Neural cell (in vitro differentiated cells): ENCODE measurements around the gene PTPDC1. TPM values are rescaled to one million over a fixed set of nuclear protein-coding genes. Genes with fewer than 3 reads are reported as not detected.

Experiments
- H2AFZ ChIP-seq: fragments of 200-600, 300-800 bp; sonication (generic), shearing (Covaris generic); 2 replicates; pipeline ENCODE4 v1.6.0; 2014; ENCODE audit warnings: low read depth, mild to moderate bottlenecking, antibody characterized with exemption, low read length, moderate library complexity
- H3F3A ChIP-seq: fragments of 200-600 bp; shearing (Covaris generic); 2 replicates; pipeline ENCODE4 v1.6.1; 2016; ENCODE audit warnings: mild to moderate bottlenecking, moderate library complexity, mixed read lengths, antibody characterized with exemption, low read length; ENCODE audit not compliant: insufficient read depth, poor library complexity, severe bottlenecking
- H3K27ac ChIP-seq: fragments of 200-600, 300-800 bp; sonication (generic), shearing (Covaris generic); 2 replicates; pipeline ENCODE4 v1.5.1; 2014; ENCODE audit warnings: mild to moderate bottlenecking, low read length, moderate library complexity
- H3K27me3 ChIP-seq: fragments of 300-800, 200-600 bp; sonication (generic), shearing (Covaris generic); 2 replicates; pipeline ENCODE4 v1.6.0; 2014; ENCODE audit warnings: mild to moderate bottlenecking, low read depth, low read length, moderate library complexity; ENCODE audit not compliant: insufficient read depth
- H3K36me3 ChIP-seq: fragments of 300-800, 200-600 bp; sonication (generic), shearing (Covaris generic); 2 replicates; pipeline ENCODE4 v1.5.1; 2014; ENCODE audit warnings: mild to moderate bottlenecking, antibody characterized with exemption, low read length, moderate library complexity; ENCODE audit not compliant: insufficient read depth
- H3K4me2 ChIP-seq: fragments of 300-800, 200-600 bp; sonication (generic), shearing (Covaris generic); 2 replicates; pipeline ENCODE4 v1.6.0; 2014; ENCODE audit warnings: mild to moderate bottlenecking, low read length
- H3K4me3 ChIP-seq: fragments of 300-800, 200-600 bp; sonication (generic), shearing (Covaris generic); 2 replicates; pipeline ENCODE4 v1.5.1; 2014; ENCODE audit warnings: mild to moderate bottlenecking, low read length, moderate library complexity
- H3K79me2 ChIP-seq: fragments of 200-600 bp; shearing (Covaris generic); replicated peaks from 2 replicates; pipeline ENCODE4 v1.6.0; 2014; ENCODE audit warnings: mild to moderate bottlenecking, low read length, moderate library complexity; ENCODE audit not compliant: insufficient read depth
- H3K9ac ChIP-seq: fragments of 300-800, 200-600 bp; sonication (generic), shearing (Covaris generic); 2 replicates; pipeline ENCODE4 v1.6.1; 2016; ENCODE audit warnings: mild to moderate bottlenecking, low read length, mixed read lengths
- H3K9me2 ChIP-seq: fragments of 200-600 bp; shearing (Covaris generic); 2 replicates; pipeline ENCODE4 v1.6.1; 2016; ENCODE audit warnings: mild to moderate bottlenecking, low read length, mixed read lengths; ENCODE audit not compliant: insufficient read depth
- H3K9me3 ChIP-seq: fragments of 200-600, 300-800 bp; sonication (generic), shearing (Covaris generic); 2 replicates; pipeline ENCODE4 v1.6.1; 2016; ENCODE audit warnings: mild to moderate bottlenecking, mixed run types, low read length, moderate library complexity, mixed read lengths
- H4K20me1 ChIP-seq: fragments of 200-600 bp; shearing (Covaris generic); 2 replicates; pipeline ENCODE4 v1.6.1; 2016; ENCODE audit warnings: mild to moderate bottlenecking, mixed run types; ENCODE audit not compliant: insufficient read depth
- EP300 ChIP-seq: fragments of 450-650 bp; conservative IDR thresholded peaks from 2 replicates; pipeline ENCODE4 v1.6.1; 2014; ENCODE audit warnings: antibody characterized with exemption, mild to moderate bottlenecking, moderate library complexity; ENCODE audit not compliant: poor library complexity, severe bottlenecking
- EZH2 ChIP-seq: fragments of 200-600, 300-800 bp; shearing (Covaris generic), sonication (generic); IDR thresholded peaks from 2 replicates; pipeline ENCODE4 v1.6.1; 2014; ENCODE audit warnings: antibody characterized with exemption, low read length, borderline replicate concordance, mild to moderate bottlenecking; ENCODE audit not compliant: insufficient read depth, poor library complexity, severe bottlenecking
- MXI1 ChIP-seq: fragments of 450-650 bp; conservative IDR thresholded peaks from 2 replicates; pipeline ENCODE4 v1.6.1; 2014; ENCODE audit warnings: antibody characterized with exemption, mild to moderate bottlenecking; ENCODE audit not compliant: poor library complexity, severe bottlenecking
- POLR2AphosphoS5 ChIP-seq: IDR thresholded peaks from 2 replicates; pipeline ENCODE4 v1.6.1; 2012
- RAD21 ChIP-seq: fragments of 450-650 bp; conservative IDR thresholded peaks from 2 replicates; pipeline ENCODE4 v1.6.1; 2014; ENCODE audit warnings: antibody characterized with exemption, mild to moderate bottlenecking, moderate library complexity
- SMC3 ChIP-seq: fragments of 450-650 bp; conservative IDR thresholded peaks from 2 replicates; pipeline ENCODE4 v1.6.1; 2014; ENCODE audit warnings: antibody characterized with exemption, mild to moderate bottlenecking, moderate library complexity; ENCODE audit not compliant: poor library complexity
- TAF1 ChIP-seq: IDR thresholded peaks from 2 replicates; pipeline ENCODE4 v1.6.1; 2012; ENCODE audit warnings: low read depth
- polyA plus RNA-seq: library from polyadenylated mRNA; depleted of rRNA; stranded (reverse); fragments of >200 nt; gene quantifications from 2 replicates; pipeline ENCODE4 v1.2.3, GENCODE V29; 2014
- TF ChIP-seq, protein P1 (sequence below): IDR thresholded peaks from 2 replicates; pipeline ENCODE4 v1.6.1; 2012; ENCODE audit warnings: borderline replicate concordance
- TF ChIP-seq, protein P2 (sequence below): fragments of 450-650 bp; IDR thresholded peaks from 2 replicates; pipeline ENCODE4 v1.5.1; 2014; ENCODE audit warnings: antibody characterized with exemption, mild to moderate bottlenecking, moderate library complexity; ENCODE audit not compliant: poor library complexity, severe bottlenecking

The PTPDC1 gene
- polyA plus RNA-seq, 1 donor from 2014 or later, result 23.7 TPM

- Histone ChIP-seq H3K27ac (no peak overlapping the region), H3K4me2 (no peak overlapping the region), H3F3A (no peaks in the 10 kb centered on the region), H3K4me3 (no peak overlapping the region), H3K79me2 (no peaks in the 10 kb centered on the region), H3K9ac (no peak overlapping the region), H4K20me1 (no peaks in the 10 kb centered on the region), H2AFZ (no peak overlapping the region), H3K36me3 (peaks cover 8% of the 10 kb centered on the region), H3K27me3 (no peaks in the 10 kb centered on the region), H3K9me2 (no peaks in the 10 kb centered on the region), H3K9me3 (no peaks in the 10 kb centered on the region)
- TF ChIP-seq MXI1 (no peak), POLR2AphosphoS5 (no peak), TAF1 (no peak), RAD21 (no peak), EZH2 (no peak), EP300 (no peak), SMC3 (no peak)
- TF ChIP-seq, protein P1, sequence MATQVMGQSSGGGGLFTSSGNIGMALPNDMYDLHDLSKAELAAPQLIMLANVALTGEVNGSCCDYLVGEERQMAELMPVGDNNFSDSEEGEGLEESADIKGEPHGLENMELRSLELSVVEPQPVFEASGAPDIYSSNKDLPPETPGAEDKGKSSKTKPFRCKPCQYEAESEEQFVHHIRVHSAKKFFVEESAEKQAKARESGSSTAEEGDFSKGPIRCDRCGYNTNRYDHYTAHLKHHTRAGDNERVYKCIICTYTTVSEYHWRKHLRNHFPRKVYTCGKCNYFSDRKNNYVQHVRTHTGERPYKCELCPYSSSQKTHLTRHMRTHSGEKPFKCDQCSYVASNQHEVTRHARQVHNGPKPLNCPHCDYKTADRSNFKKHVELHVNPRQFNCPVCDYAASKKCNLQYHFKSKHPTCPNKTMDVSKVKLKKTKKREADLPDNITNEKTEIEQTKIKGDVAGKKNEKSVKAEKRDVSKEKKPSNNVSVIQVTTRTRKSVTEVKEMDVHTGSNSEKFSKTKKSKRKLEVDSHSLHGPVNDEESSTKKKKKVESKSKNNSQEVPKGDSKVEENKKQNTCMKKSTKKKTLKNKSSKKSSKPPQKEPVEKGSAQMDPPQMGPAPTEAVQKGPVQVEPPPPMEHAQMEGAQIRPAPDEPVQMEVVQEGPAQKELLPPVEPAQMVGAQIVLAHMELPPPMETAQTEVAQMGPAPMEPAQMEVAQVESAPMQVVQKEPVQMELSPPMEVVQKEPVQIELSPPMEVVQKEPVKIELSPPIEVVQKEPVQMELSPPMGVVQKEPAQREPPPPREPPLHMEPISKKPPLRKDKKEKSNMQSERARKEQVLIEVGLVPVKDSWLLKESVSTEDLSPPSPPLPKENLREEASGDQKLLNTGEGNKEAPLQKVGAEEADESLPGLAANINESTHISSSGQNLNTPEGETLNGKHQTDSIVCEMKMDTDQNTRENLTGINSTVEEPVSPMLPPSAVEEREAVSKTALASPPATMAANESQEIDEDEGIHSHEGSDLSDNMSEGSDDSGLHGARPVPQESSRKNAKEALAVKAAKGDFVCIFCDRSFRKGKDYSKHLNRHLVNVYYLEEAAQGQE, result no peak
- TF ChIP-seq, protein P2, sequence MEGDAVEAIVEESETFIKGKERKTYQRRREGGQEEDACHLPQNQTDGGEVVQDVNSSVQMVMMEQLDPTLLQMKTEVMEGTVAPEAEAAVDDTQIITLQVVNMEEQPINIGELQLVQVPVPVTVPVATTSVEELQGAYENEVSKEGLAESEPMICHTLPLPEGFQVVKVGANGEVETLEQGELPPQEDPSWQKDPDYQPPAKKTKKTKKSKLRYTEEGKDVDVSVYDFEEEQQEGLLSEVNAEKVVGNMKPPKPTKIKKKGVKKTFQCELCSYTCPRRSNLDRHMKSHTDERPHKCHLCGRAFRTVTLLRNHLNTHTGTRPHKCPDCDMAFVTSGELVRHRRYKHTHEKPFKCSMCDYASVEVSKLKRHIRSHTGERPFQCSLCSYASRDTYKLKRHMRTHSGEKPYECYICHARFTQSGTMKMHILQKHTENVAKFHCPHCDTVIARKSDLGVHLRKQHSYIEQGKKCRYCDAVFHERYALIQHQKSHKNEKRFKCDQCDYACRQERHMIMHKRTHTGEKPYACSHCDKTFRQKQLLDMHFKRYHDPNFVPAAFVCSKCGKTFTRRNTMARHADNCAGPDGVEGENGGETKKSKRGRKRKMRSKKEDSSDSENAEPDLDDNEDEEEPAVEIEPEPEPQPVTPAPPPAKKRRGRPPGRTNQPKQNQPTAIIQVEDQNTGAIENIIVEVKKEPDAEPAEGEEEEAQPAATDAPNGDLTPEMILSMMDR, result no peak
These were observed 12.7 kb downstream of the PTPDC1 start for GRCh38 chr9:94096819-94097577.

DNA sequence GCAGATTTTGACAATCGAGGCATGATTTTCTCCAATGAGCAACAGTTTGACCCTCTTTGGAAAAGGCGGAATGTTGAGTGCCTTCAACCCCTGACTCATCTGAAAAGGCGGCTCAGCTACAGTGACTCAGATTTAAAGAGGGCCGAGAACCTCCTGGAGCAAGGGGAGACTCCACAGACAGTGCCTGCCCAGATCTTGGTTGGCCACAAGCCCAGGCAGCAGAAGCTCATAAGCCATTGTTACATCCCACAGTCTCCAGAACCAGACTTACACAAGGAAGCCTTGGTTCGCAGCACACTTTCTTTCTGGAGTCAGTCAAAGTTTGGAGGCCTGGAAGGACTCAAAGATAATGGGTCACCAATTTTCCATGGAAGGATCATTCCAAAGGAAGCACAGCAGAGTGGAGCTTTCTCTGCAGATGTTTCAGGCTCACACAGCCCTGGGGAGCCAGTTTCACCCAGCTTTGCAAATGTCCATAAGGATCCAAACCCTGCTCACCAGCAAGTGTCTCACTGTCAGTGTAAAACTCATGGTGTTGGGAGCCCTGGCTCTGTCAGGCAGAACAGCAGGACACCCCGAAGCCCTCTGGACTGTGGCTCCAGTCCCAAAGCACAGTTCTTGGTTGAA, 13.6 kb downstream of the PTPDC1 start:
- H3K27ac ChIP-seq, result no peak overlapping the region

More for the DNA sequence above, 13.6 kb downstream of the PTPDC1 start:
- Histone ChIP-seq H3K9me2 (no peaks in the 10 kb centered on the region), H4K20me1 (no peaks in the 10 kb centered on the region), H3K36me3 (peaks cover 8% of the 10 kb centered on the region), H3K4me2 (no peak overlapping the region), H2AFZ (no peak overlapping the region), H3K9ac (no peak overlapping the region), H3K9me3 (no peaks in the 10 kb centered on the region), H3F3A (no peaks in the 10 kb centered on the region), H3K79me2 (no peaks in the 10 kb centered on the region), H3K4me3 (no peak overlapping the region), H3K27me3 (no peaks in the 10 kb centered on the region)
- no peak for TF ChIP-seq EP300
- TF ChIP-seq SMC3, result no peak
- TF ChIP-seq POLR2AphosphoS5, result no peak
- no peak for TF ChIP-seq MXI1
- TF ChIP-seq, protein P2, result no peak
- TF ChIP-seq RAD21, result no peak
- no peak for TF ChIP-seq EZH2
- TF ChIP-seq, protein P1, result no peak
- TF ChIP-seq TAF1, result no peak
